GM12872 (cell line): ENCODE results near the gene PDE1A.

Experiments
- CTCF ChIP-seq: IDR thresholded peaks from 3 replicates; pipeline ENCODE4 v1.5.1; 2011; ENCODE audit warnings: low read depth, mild to moderate bottlenecking, low read length, moderate library complexity; ENCODE audit not compliant: insufficient read depth

The PDE1A gene

GRCh38 chr2:182133195-182133891 is 293.5 kb downstream of the PDE1A start:
- no peak for TF ChIP-seq CTCF

- no peak for TF ChIP-seq CTCF
These were observed 294.2 kb downstream of the PDE1A start for GRCh38 chr2:182132605-182133004.

- TF ChIP-seq CTCF = no peak
These were observed 297.8 kb downstream of the PDE1A start for GRCh38 chr2:182128821-182129707.

- TF ChIP-seq CTCF = no peak
These were observed 309.6 kb downstream of the PDE1A start for GRCh38 chr2:182117196-182117595.

- TF ChIP-seq CTCF = no peak
These were observed 310.1 kb downstream of the PDE1A start for GRCh38 chr2:182116774-182117173.

- TF ChIP-seq CTCF = no peak
These were observed 311.6 kb downstream of the PDE1A start for GRCh38 chr2:182115258-182115657.

- no peak for TF ChIP-seq CTCF
These were observed 313.5 kb downstream of the PDE1A start for GRCh38 chr2:182113334-182113733.
